HepG2 (cell line): ENCODE measurements around the gene ACVR2A. TPM values are rescaled to one million over a fixed set of nuclear protein-coding genes. Genes with fewer than 3 reads are reported as not detected.

Experiments used
- CSRNP1 ChIP-seq: sonication (generic); formaldehyde crosslinking; IDR thresholded peaks from 2 replicates; pipeline ENCODE4 v1.8.1; 2023; ENCODE audit warnings: mild to moderate bottlenecking, missing genetic modification reagents
- DR1 ChIP-seq: sonication (generic); formaldehyde crosslinking; IDR thresholded peaks from 2 replicates; pipeline ENCODE4 v1.8.0; 2021; ENCODE audit warnings: mild to moderate bottlenecking, missing genetic modification reagents, inconsistent platforms
- ELK4 ChIP-seq: sonication (generic); formaldehyde crosslinking; IDR thresholded peaks from 2 replicates; pipeline ENCODE4 v1.9.0; 2021; ENCODE audit warnings: missing genetic modification reagents, borderline replicate concordance
- FOXK1 ChIP-seq: sonication (generic); formaldehyde crosslinking; IDR thresholded peaks from 2 replicates; pipeline ENCODE4 v1.4.0; 2020; ENCODE audit warnings: low read depth, missing genetic modification reagents, borderline replicate concordance
- KLF15 ChIP-seq: sonication (generic); formaldehyde crosslinking; IDR thresholded peaks from 2 replicates; pipeline ENCODE4 v1.8.1; 2023; ENCODE audit warnings: borderline replicate concordance, mild to moderate bottlenecking, inconsistent platforms, missing genetic modification reagents, mixed read lengths
- KLF16 ChIP-seq, 2 experiments: sonication (generic) in 1 of 2; formaldehyde crosslinking in 1 of 2; IDR thresholded peaks; 2 replicates each; pipeline versions ENCODE4 v1.6.1 to v1.8.0; 2016 to 2023; ENCODE audit warnings: missing genetic modification reagents in 2 of 2, missing compliant biosample characterization in 1 of 2
- MAFK ChIP-seq, 2 experiments: IDR thresholded peaks in 1 of 2; conservative IDR thresholded peaks in 1 of 2; 2 replicates each; pipeline ENCODE4 v1.6.1; 2011; ENCODE audit warnings: improper control_type of control experiment in 2 of 2, low read length in 2 of 2
- MBNL3 ChIP-seq: fragments of 250-450 bp; sonication (Bioruptor Pico); conservative IDR thresholded peaks from 2 replicates; pipeline ENCODE4 v1.8.0; 2022; ENCODE audit warnings: mild to moderate bottlenecking, inconsistent platforms
- MEIS2 ChIP-seq: sonication (generic); formaldehyde crosslinking; IDR thresholded peaks from 2 replicates; pipeline ENCODE4 v1.9.0; 2021; ENCODE audit warnings: mild to moderate bottlenecking, missing genetic modification reagents
- SOX13 ChIP-seq, 3 experiments: fragments of 450-650 bp in 1 of 3; sonication (generic) in 1 of 3; formaldehyde crosslinking in 1 of 3; IDR thresholded peaks in 2 of 3; conservative IDR thresholded peaks in 1 of 3; 2 replicates each; pipeline versions ENCODE4 v1.5.0 to v1.6.1; 2016 to 2020; ENCODE audit warnings: antibody characterized with exemption in 1 of 3, mild to moderate bottlenecking in 1 of 3, missing compliant biosample characterization in 1 of 3, missing genetic modification reagents in 1 of 3, moderate library complexity in 1 of 3
- TARDBP ChIP-seq: sonication (generic); formaldehyde crosslinking; IDR thresholded peaks from 2 replicates; pipeline ENCODE4 v1.8.0; 2022; ENCODE audit warnings: mild to moderate bottlenecking, missing genetic modification reagents
- TIGD3 ChIP-seq: sonication (generic); formaldehyde crosslinking; IDR thresholded peaks from 2 replicates; pipeline ENCODE4 v1.5.1; 2020; ENCODE audit warnings: mild to moderate bottlenecking, missing genetic modification reagents, borderline replicate concordance
- XBP1 ChIP-seq: sonication (generic); formaldehyde crosslinking; IDR thresholded peaks from 2 replicates; pipeline ENCODE4 v1.5.0; 2020; ENCODE audit warnings: missing genetic modification reagents
- ZBTB33 ChIP-seq: sonication (generic); formaldehyde crosslinking; IDR thresholded peaks from 2 replicates; pipeline ENCODE4 v1.4.0; 2020; ENCODE audit warnings: missing genetic modification reagents
- ZBTB4 ChIP-seq: sonication (generic); formaldehyde crosslinking; IDR thresholded peaks from 2 replicates; pipeline ENCODE4 v1.4.0; 2020; ENCODE audit warnings: missing genetic modification reagents, mild to moderate bottlenecking, borderline replicate concordance
- ZNF101 ChIP-seq: sonication (generic); formaldehyde crosslinking; IDR thresholded peaks from 2 replicates; pipeline ENCODE4 v1.4.0; 2020; ENCODE audit warnings: mild to moderate bottlenecking, low read depth, missing genetic modification reagents, borderline replicate concordance
- ZNF24 ChIP-seq: fragments of 450-650 bp; IDR thresholded peaks from 2 replicates; pipeline ENCODE4 v1.6.1; 2017; ENCODE audit warnings: antibody characterized with exemption, mild to moderate bottlenecking
- polyA plus RNA-seq, 8 experiments: library from polyadenylated mRNA; depleted of rRNA in 3 of 8; stranded (reverse) in 7 of 8; unstranded in 1 of 8; fragments of >200 nt; fragmentation: Illumina TruSeq in 4 of 8; extraction: Trizol in 4 of 8; gene quantifications; 2 replicates each; pipeline versions ENCODE4 v1.2.1 to v1.2.3, GENCODE V29; 2011 to 2016; ENCODE audit warnings: low read depth in 4 of 8, missing spikeins in 1 of 8, mixed read lengths in 1 of 8; ENCODE audit not compliant: insufficient read depth in 1 of 8
- total RNA-seq, 5 experiments: library from RNA; depleted of rRNA; stranded (reverse); fragments of >200 nt; fragmentation: Illumina TruSeq; extraction: Trizol; gene quantifications; 2 replicates each; pipeline ENCODE4 v1.2.3, GENCODE V29; 2016; ENCODE audit warnings: low read depth in 1 of 5

The ACVR2A gene
- total and polyA plus RNA-seq, 2 of the 13 experiments (the other 11 are each of a cell fraction or from before 2014, with no cell fraction given): 8.3 to 18.0 TPM

- TF ChIP-seq ZBTB33 (CRISPR knock-in tag): no peak
- TF ChIP-seq FOXK1 (CRISPR knock-in tag): 0 out of 2 replicates have a peak, but pooled peaks have one; percentile 55
- no peak for TF ChIP-seq MAFK (conservative IDR thresholded peaks at IDR 0.05 in 1 of 2, IDR thresholded peaks at IDR 0.05 in 1 of 2; ENCODE audit: low read length in 2 of 2)
- no peak; the same call in 1 of the 2 replicates for TF ChIP-seq KLF15
- TF ChIP-seq SOX13 (IDR thresholded peaks at IDR 0.05): peak; percentile 24; the same call in 1 of the 2 replicates
- peak in 1 of 2 experiments; percentile 24; a peak in 1 of 4 replicates for TF ChIP-seq SOX13 (CRISPR knock-in tag; conservative IDR thresholded peaks at IDR 0.05 in 1 of 2, IDR thresholded peaks at IDR 0.05 in 1 of 2)
- TF ChIP-seq ELK4 (CRISPR knock-in tag): peak; percentile 33; the same call in 1 of the 2 replicates
- no peak for TF ChIP-seq TIGD3 (CRISPR knock-in tag)
- no peak for TF ChIP-seq MBNL3
- peak in 1 of 2 experiments; percentile 79; a peak in 1 of 4 replicates for TF ChIP-seq KLF16 (CRISPR knock-in tag; IDR thresholded peaks at IDR 0.05)
- peak; percentile 87 for TF ChIP-seq CSRNP1
- TF ChIP-seq MEIS2: no peak; the same call in none of the 2 replicates
- TF ChIP-seq XBP1 (CRISPR knock-in tag): 0 out of 2 replicates have a peak, but pooled peaks have one; percentile 75
- peak; percentile 92; the same call in 1 of the 2 replicates for TF ChIP-seq ZBTB4 (CRISPR knock-in tag)
- TF ChIP-seq TARDBP (CRISPR knock-in tag): peak; percentile 70
- TF ChIP-seq DR1 (CRISPR knock-in tag): peak; percentile 87
- no peak for TF ChIP-seq ZNF24
- TF ChIP-seq ZNF101 (CRISPR knock-in tag): no peak
Measured at GRCh38 chr2:147843864-147844696, 749 bp upstream of the ACVR2A start (continued).
